GM10847 (cell line): ENCODE measurements around the gene ACSBG1.

Experiments
- POLR2A ChIP-seq: IDR thresholded peaks from 2 replicates; pipeline ENCODE4 v1.6.1; 2011; ENCODE audit not compliant: insufficient read length; ENCODE audit errors: extremely low read depth

ACSBG1 gene

GRCh38 chr15:78234515-78235040 lies at the start of gene ACSBG1:
Gene ACSBG1, minus strand, starts transcription at chr15:78234565. Its CDS starts 64 bp downstream, at chr15:78234501.
- TF ChIP-seq POLR2A = no peak

- TF ChIP-seq POLR2A = no peak
These were observed 48.0 kb upstream of the ACSBG1 start for GRCh38 chr15:78282324-78282723.

- no peak for TF ChIP-seq POLR2A
These were observed 46.1 kb upstream of the ACSBG1 start for GRCh38 chr15:78280319-78281072.

- no peak for TF ChIP-seq POLR2A
These were observed 41.9 kb upstream of the ACSBG1 start for GRCh38 chr15:78276064-78276943.

GRCh38 chr15:78274994-78275393 lies 40.6 kb upstream of the ACSBG1 start:
- no peak for TF ChIP-seq POLR2A

- TF ChIP-seq POLR2A = no peak
These were observed 38.4 kb upstream of the ACSBG1 start for GRCh38 chr15:78272776-78273175.

GRCh38 chr15:78272316-78272715 lies 38.0 kb upstream of the ACSBG1 start:
- no peak for TF ChIP-seq POLR2A

GRCh38 chr15:78266806-78267205 lies 32.4 kb upstream of the ACSBG1 start:
- TF ChIP-seq POLR2A = no peak

- no peak for TF ChIP-seq POLR2A
These were observed 31.9 kb upstream of the ACSBG1 start for GRCh38 chr15:78266229-78266628.

GRCh38 chr15:78265752-78266224 lies 31.4 kb upstream of the ACSBG1 start:
- TF ChIP-seq POLR2A = no peak

- no peak for TF ChIP-seq POLR2A
These were observed 30.7 kb upstream of the ACSBG1 start for GRCh38 chr15:78265137-78265460.

GRCh38 chr15:78264304-78265136 lies 30.2 kb upstream of the ACSBG1 start, which contains the start of gene DNAJA4:
Gene DNAJA4, plus strand, starts transcription at chr15:78264562. Its CDS starts 202 bp downstream, at chr15:78264764.
- no peak for TF ChIP-seq POLR2A

GRCh38 chr15:78263907-78264303 lies 29.5 kb upstream of the ACSBG1 start:
- no peak for TF ChIP-seq POLR2A

- TF ChIP-seq POLR2A = no peak
These were observed 29.0 kb upstream of the ACSBG1 start for GRCh38 chr15:78263351-78263781.

- TF ChIP-seq POLR2A = no peak
These were observed 26.7 kb upstream of the ACSBG1 start for GRCh38 chr15:78261062-78261461.

GRCh38 chr15:78260489-78260888 lies 26.1 kb upstream of the ACSBG1 start:
- no peak for TF ChIP-seq POLR2A

GRCh38 chr15:78259232-78259631 lies 24.9 kb upstream of the ACSBG1 start:
- TF ChIP-seq POLR2A = no peak
